HFF-Myc (cell line): ENCODE data around the gene AUNIP.
A peak's percentile ranks its signal among the peaks of the same experiment; 100 is the strongest.

Source experiments
- DNase-seq: peaks from one replicate; pipeline ENCODE4 v3.0.0-alpha.2; 2011; ENCODE audit warnings: low read depth; ENCODE audit errors: extremely low read depth
- H3K4me3 ChIP-seq: replicated peaks from 2 replicates; pipeline ENCODE4 v1.5.1; 2011; ENCODE audit warnings: low read depth, mild to moderate bottlenecking, control low read depth, low read length
- TF ChIP-seq, protein P1 (sequence below): IDR thresholded peaks from 2 replicates; pipeline ENCODE4 v1.5.1; 2012; ENCODE audit warnings: mild to moderate bottlenecking, low read depth, low read length, control low read depth; ENCODE audit errors: missing control alignments

AUNIP gene

DNA sequence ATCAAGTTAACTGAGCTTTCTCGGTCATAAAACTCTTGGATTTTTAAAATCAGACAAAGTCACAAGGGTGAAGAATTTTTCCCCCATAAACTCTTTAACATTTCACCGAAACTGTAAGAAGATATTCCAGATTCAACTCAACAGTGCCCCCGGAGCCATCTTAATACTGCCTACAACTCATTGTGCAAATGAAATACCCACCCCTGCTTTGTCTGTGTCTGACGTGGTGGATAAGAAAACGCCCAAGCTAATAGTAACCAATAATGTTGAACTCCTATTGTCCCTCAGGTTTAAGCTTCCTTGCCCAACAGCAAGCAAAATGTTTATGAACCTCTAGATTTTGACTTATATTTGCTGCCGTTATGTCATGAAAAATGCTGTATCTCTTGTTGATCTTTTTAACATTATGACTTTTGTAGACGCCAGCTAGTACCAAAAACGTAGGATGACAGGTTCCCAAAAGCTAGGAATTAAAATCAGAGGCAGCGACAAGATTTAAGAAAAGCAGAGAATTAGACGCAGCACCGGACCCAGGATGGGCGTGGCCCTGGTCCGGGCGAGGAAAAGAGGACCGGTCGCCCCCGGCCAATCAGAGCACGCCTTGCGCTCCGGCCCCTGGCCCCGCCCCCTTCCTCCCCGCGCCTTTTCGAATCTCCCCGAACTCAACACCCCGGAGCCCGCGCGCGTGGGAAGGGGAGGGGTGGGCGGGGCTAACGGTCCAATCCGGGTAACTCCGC, 45.9 kb upstream of the AUNIP start:
- no peak for DNase-seq
- TF ChIP-seq, protein P1, sequence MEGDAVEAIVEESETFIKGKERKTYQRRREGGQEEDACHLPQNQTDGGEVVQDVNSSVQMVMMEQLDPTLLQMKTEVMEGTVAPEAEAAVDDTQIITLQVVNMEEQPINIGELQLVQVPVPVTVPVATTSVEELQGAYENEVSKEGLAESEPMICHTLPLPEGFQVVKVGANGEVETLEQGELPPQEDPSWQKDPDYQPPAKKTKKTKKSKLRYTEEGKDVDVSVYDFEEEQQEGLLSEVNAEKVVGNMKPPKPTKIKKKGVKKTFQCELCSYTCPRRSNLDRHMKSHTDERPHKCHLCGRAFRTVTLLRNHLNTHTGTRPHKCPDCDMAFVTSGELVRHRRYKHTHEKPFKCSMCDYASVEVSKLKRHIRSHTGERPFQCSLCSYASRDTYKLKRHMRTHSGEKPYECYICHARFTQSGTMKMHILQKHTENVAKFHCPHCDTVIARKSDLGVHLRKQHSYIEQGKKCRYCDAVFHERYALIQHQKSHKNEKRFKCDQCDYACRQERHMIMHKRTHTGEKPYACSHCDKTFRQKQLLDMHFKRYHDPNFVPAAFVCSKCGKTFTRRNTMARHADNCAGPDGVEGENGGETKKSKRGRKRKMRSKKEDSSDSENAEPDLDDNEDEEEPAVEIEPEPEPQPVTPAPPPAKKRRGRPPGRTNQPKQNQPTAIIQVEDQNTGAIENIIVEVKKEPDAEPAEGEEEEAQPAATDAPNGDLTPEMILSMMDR: no peak
- H3K4me3 ChIP-seq: peak overlapping the region; percentile 68

DNA sequence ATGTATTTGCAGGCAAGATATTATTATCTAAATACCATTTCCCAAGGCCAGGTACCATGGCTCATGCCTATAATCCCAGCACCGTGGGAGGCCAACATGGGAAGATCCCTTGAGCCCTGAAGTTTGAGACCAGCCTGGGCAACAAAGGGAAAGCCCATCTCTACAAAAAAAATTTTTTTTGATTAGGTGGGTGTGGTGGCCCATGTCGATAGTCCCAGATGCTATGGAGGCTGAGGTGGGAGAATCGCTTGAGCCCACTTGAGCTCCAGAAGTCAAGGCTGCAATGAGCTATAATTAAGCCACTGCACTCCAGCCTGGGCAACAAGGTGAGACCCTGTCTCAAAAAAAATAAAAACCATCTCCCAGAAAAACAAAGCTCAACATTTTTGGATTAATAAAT, 44.7 kb upstream of the AUNIP start:
- TF ChIP-seq, protein P1: no peak
- peak overlapping the region; percentile 68 for H3K4me3 ChIP-seq
- DNase-seq: no peak

DNA sequence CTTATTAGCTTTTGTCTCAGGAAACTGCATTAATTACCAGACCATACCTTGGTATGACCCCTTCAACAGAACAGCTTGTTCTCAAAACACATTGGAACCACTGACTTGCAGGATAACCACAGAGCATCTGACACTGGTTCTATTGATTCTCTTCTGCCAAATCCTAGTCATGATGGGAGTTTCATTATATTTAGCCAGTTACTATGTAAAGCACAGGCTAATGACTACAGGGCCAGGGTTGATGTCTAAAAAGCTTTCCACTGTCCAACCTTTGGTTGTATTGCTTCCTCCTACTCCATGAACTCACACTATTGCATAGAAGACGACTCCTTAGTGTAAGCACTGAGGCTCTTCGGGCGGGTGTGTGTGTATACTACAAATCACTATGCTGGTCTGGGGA, 43.2 kb upstream of the AUNIP start:
- no peak overlapping the region for H3K4me3 ChIP-seq
- no peak for DNase-seq
- TF ChIP-seq, protein P1: no peak

DNA sequence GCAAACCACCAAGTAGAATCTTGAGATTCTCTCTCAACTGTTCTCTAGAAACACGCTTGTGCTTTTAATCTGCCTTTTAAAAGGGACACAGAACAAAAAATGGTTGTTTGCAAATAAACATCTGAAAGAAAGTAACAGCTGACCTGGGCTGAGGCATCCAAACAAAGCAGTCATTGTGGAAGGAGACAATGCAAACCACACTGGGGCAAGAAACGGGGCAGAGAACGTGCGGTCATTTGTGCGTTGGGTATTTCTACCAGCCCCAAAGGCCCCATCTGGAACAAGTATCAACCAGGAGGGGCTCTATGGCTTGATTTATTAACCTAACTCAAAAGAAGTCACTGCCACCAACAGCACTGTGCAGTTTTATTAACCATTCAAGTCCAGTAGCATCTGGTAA, 41.0 kb upstream of the AUNIP start:
- no peak overlapping the region for H3K4me3 ChIP-seq
- no peak for DNase-seq
- TF ChIP-seq, protein P1: no peak

DNA sequence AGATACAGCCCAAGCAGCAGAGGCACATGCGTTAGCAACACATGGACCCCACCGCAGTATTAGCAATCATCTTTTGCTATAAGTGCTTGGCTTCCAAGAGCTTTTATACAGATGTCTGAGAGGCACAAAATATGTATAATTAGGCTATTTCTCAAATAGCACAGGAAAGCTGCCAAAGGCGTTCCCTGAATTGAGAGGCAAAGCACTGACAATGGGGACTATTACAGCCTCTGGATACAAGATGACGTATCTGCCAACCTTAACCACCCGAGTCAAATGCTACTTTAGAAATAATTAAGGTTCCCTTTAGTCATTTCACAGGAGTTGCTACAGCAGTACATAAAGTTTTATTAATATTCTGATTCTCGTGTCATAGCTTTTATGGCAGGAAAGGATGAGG, 40.5 kb upstream of the AUNIP start:
- H3K4me3 ChIP-seq: no peak overlapping the region
- TF ChIP-seq, protein P1: no peak
- DNase-seq: no peak

DNA sequence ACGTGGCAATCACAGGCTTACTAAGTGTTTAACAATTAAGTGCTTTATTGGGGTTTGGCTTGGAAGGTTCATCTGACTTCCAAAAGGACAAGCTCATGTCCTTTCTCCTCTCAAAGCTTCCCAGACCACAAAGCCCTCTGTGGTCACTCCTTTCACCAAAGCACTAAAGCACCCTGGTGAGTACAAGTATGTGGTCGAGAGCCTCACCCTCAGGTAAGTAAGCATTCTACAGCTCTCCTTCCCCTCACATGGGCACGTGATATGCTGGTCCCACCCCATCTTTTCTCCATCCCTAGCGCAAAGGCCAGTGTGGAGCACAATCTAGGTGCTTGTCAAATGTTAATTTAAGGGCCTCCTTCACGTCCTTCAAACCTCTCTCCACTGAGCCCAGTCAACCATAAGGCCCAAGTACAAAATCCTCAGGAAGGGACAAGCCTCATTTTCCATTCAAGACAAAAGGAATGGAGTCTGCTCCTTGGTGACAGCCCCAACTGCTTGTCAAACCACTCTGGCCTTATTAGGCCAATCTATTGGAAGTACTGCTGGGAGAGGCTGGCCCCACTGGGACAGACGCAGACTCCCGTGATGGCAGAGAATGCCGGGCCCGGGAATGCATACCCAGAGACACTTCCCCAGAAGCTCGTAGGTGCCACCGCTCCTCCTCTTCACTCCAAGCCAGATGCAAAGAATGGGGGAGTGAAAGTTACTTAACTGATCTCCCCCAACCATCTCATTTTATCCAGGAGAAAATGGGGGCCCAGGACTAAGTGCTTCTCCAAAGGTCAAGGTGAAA, 39.2 kb upstream of the AUNIP start:
- TF ChIP-seq, protein P1: no peak
- DNase-seq: no peak
- no peak overlapping the region for H3K4me3 ChIP-seq
